Loucy (cell line): ENCODE results near the gene MTCL3.

Experiments used
- CTCF ChIP-seq: fragments of 200-600 bp; sonication (generic); conservative IDR thresholded peaks from 2 replicates; pipeline ENCODE4 v1.5.1; 2014; ENCODE audit warnings: mild to moderate bottlenecking, antibody characterized with exemption, low read length
- EZH2phosphoT487 ChIP-seq: fragments of 200-600 bp; IDR thresholded peaks from 2 replicates; pipeline ENCODE4 v1.6.1; 2018; ENCODE audit warnings: antibody characterized with exemption, mild to moderate bottlenecking, moderate library complexity, borderline replicate concordance

GRCh38 chr6:127475823-127476176 is 43.3 kb downstream of the MTCL3 start:
- TF ChIP-seq CTCF (no peak), EZH2phosphoT487 (no peak)
